Liver (tissue), 3 donors: ENCODE data around the gene TIMMDC1.

Experiments
- ATF3 ChIP-seq: IDR thresholded peaks from 2 replicates; pipeline ENCODE4 v1.6.1; 2016; ENCODE audit warnings: antibody characterized with exemption
- EGR1 ChIP-seq, 2 donors: IDR thresholded peaks; 2 replicates each; pipeline ENCODE4 v1.6.1; 2016 to 2018; ENCODE audit warnings: antibody characterized with exemption in 2 of 2, low read depth in 2 of 2
- JUND ChIP-seq, 2 donors: IDR thresholded peaks; 2 replicates each; pipeline ENCODE4 v1.6.1; 2016; ENCODE audit warnings: antibody characterized with exemption in 2 of 2
- RAD21 ChIP-seq, 2 donors: IDR thresholded peaks; 2 replicates each; pipeline ENCODE4 v1.6.1; 2016; ENCODE audit warnings: antibody characterized with exemption in 2 of 2, mild to moderate bottlenecking in 2 of 2
- SP1 ChIP-seq: IDR thresholded peaks from 2 replicates; pipeline ENCODE4 v1.6.1; 2018; ENCODE audit warnings: antibody characterized with exemption, mild to moderate bottlenecking
- YY1 ChIP-seq: IDR thresholded peaks from 2 replicates; pipeline ENCODE4 v1.6.1; 2016; ENCODE audit warnings: antibody characterized with exemption, mild to moderate bottlenecking
- ZBTB33 ChIP-seq: IDR thresholded peaks from 2 replicates; pipeline ENCODE4 v1.6.1; 2016; ENCODE audit warnings: antibody characterized with exemption
- TF ChIP-seq, protein P1 (sequence below): fragments of 150-350 bp; IDR thresholded peaks from 2 replicates; pipeline ENCODE4 v1.5.1; 2017; ENCODE audit warnings: improper control_type of control experiment, low read depth, low read length; ENCODE audit not compliant: missing input control
- TF ChIP-seq, protein P2 (sequence below): IDR thresholded peaks from 2 replicates; pipeline ENCODE4 v1.6.1; 2016; ENCODE audit warnings: antibody characterized with exemption
- donor health status: healthy.
- donor health status: healthy.

DNA sequence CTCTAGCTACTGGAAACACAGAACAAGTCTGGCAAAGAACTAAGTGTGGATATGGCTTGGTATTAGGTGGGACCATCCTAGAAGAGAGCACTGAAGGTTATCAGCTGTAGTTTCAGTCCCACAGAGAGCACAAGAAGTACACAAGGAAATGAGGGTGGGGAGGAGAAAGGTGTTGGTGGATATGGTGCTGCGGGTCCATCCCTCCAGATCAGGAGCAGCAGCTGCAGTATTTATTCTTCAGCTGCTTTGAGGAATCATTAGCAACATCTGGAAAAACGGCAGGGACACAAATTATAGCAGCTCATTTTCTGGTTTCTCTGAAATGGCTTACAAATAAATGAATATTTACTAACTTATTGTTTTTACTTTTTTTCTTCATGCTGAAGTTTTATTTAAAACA lies 32.1 kb downstream of the TIMMDC1 start:
- no peak for TF ChIP-seq ATF3
- TF ChIP-seq, protein P1, sequence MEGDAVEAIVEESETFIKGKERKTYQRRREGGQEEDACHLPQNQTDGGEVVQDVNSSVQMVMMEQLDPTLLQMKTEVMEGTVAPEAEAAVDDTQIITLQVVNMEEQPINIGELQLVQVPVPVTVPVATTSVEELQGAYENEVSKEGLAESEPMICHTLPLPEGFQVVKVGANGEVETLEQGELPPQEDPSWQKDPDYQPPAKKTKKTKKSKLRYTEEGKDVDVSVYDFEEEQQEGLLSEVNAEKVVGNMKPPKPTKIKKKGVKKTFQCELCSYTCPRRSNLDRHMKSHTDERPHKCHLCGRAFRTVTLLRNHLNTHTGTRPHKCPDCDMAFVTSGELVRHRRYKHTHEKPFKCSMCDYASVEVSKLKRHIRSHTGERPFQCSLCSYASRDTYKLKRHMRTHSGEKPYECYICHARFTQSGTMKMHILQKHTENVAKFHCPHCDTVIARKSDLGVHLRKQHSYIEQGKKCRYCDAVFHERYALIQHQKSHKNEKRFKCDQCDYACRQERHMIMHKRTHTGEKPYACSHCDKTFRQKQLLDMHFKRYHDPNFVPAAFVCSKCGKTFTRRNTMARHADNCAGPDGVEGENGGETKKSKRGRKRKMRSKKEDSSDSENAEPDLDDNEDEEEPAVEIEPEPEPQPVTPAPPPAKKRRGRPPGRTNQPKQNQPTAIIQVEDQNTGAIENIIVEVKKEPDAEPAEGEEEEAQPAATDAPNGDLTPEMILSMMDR = no peak
- no peak for TF ChIP-seq RAD21 (IDR thresholded peaks at IDR 0.05)
- TF ChIP-seq, protein P2, sequence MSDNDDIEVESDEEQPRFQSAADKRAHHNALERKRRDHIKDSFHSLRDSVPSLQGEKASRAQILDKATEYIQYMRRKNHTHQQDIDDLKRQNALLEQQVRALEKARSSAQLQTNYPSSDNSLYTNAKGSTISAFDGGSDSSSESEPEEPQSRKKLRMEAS = no peak
- TF ChIP-seq JUND (IDR thresholded peaks at IDR 0.05) = no peak
- no peak for TF ChIP-seq SP1
- no peak for TF ChIP-seq EGR1 (IDR thresholded peaks at IDR 0.05; ENCODE audit: low read depth in 2 of 2)
- TF ChIP-seq YY1 = no peak
- no peak for TF ChIP-seq ZBTB33
